Stimulated activated CD8-positive, alpha-beta memory T cell treated with anti-CD3 and anti-CD28 coated beads, Interleukin-7, amount 100 ng/mL, for 1 hour (primary cell): ENCODE measurements around the gene SLC44A5.
"Not testable (repeated sequence)": the region's sequence is repeated elsewhere in the genome, so short reads cannot be mapped to it uniquely, and the experiment has no call there.

ENCODE experiments used
- DNase-seq, 2 donors: peaks; one replicate each; pipeline ENCODE4 v3.0.0-alpha.2; 2020; ENCODE audit warnings: low read depth in 2 of 2

The SLC44A5 gene

GRCh38 chr1:75275631-75276030 lies 335.3 kb downstream of the SLC44A5 start:
- DNase-seq, result no peak

GRCh38 chr1:75274920-75275506 lies 335.9 kb downstream of the SLC44A5 start:
- no peak for DNase-seq

- no peak for DNase-seq
Measured at GRCh38 chr1:75273110-75273509, 337.8 kb downstream of the SLC44A5 start.

- no peak for DNase-seq
Measured at GRCh38 chr1:75265792-75266191, 345.1 kb downstream of the SLC44A5 start.

GRCh38 chr1:75264112-75264511 lies 346.8 kb downstream of the SLC44A5 start:
- no peak for DNase-seq

GRCh38 chr1:75263616-75264015 lies 347.3 kb downstream of the SLC44A5 start:
- DNase-seq, result not testable (repeated sequence)

GRCh38 chr1:75261946-75262345 lies 349.0 kb downstream of the SLC44A5 start:
- DNase-seq, result not testable (repeated sequence)

GRCh38 chr1:75258351-75258750 lies 352.6 kb downstream of the SLC44A5 start:
- DNase-seq, result no peak

- no peak for DNase-seq
Measured at GRCh38 chr1:75257424-75257823, 353.5 kb downstream of the SLC44A5 start.

GRCh38 chr1:75250114-75250513 lies 360.8 kb downstream of the SLC44A5 start:
- not testable (repeated sequence) for DNase-seq

- DNase-seq, result no peak
Measured at GRCh38 chr1:75245239-75245638, 365.7 kb downstream of the SLC44A5 start.

- no peak for DNase-seq
Measured at GRCh38 chr1:75243124-75243523, 367.8 kb downstream of the SLC44A5 start.

- DNase-seq, result no peak
Measured at GRCh38 chr1:75237316-75237715, 373.6 kb downstream of the SLC44A5 start.

- DNase-seq, result no peak
Measured at GRCh38 chr1:75234562-75234961, 376.4 kb downstream of the SLC44A5 start.

- DNase-seq, result no peak
Measured at GRCh38 chr1:75233302-75233929, 377.5 kb downstream of the SLC44A5 start.

- DNase-seq, result no peak
Measured at GRCh38 chr1:75220072-75220471, 390.8 kb downstream of the SLC44A5 start.

GRCh38 chr1:75214017-75214416 lies 396.9 kb downstream of the SLC44A5 start:
- DNase-seq, result no peak

GRCh38 chr1:75211648-75212047 lies 399.3 kb downstream of the SLC44A5 start:
- DNase-seq, result no peak

GRCh38 chr1:75208862-75209261 lies 402.1 kb downstream of the SLC44A5 start:
- DNase-seq, result no peak

GRCh38 chr1:75203415-75204277 lies 407.3 kb downstream of the SLC44A5 start:
- DNase-seq, result no peak

GRCh38 chr1:75202751-75203150 lies 408.2 kb downstream of the SLC44A5 start:
- no peak for DNase-seq

- DNase-seq, result no peak
Measured at GRCh38 chr1:75198761-75199160, 412.2 kb downstream of the SLC44A5 start.

GRCh38 chr1:75198163-75198562 lies 412.8 kb downstream of the SLC44A5 start:
- no peak for DNase-seq
